CD14-positive monocyte (primary cell): ENCODE data around the gene URI1. TPM values are rescaled to one million over a fixed set of nuclear protein-coding genes. Genes with fewer than 3 reads are reported as not detected.

Source experiments
- DNase-seq, 3 donors: peaks; one replicate each; pipeline ENCODE4 v3.0.0-alpha.2; 2011 to 2022
- H2AFZ ChIP-seq: 2 replicates; pipeline ENCODE4 v1.6.0; 2012; ENCODE audit warnings: mild to moderate bottlenecking, low read depth, low read length, inconsistent platforms; ENCODE audit not compliant: insufficient read depth, poor library complexity, severe bottlenecking
- H3K27ac ChIP-seq, 2 donors: 1 replicate in 1 of 2; 2 replicates in 1 of 2; pipeline ENCODE4 v1.5.1; 2012 to 2013; ENCODE audit warnings: low read length in 2 of 2, control low read depth in 1 of 2, inconsistent platforms in 1 of 2, low read depth in 1 of 2, mild to moderate bottlenecking in 1 of 2
- H3K27me3 ChIP-seq, 2 donors: one replicate each; pipeline versions ENCODE4 v1.6.0 to v1.6.1; 2011 to 2013; ENCODE audit warnings: low read length in 2 of 2; ENCODE audit not compliant: control insufficient read depth in 2 of 2, insufficient read depth in 2 of 2
- H3K36me3 ChIP-seq, 2 donors: replicated peaks in 1 of 2; 1 replicate in 1 of 2; 2 replicates in 1 of 2; pipeline versions ENCODE4 v1.5.1 to v1.6.1; 2012 to 2013; ENCODE audit warnings: low read length in 2 of 2, control low read depth in 1 of 2, inconsistent platforms in 1 of 2, mild to moderate bottlenecking in 1 of 2; ENCODE audit not compliant: insufficient read depth in 2 of 2, control insufficient read depth in 1 of 2
- H3K4me1 ChIP-seq, 2 donors: 1 replicate in 1 of 2; 2 replicates in 1 of 2; pipeline versions ENCODE4 v1.5.1 to v1.6.1; 2012 to 2013; ENCODE audit warnings: low read length in 2 of 2, control low read depth in 1 of 2, inconsistent platforms in 1 of 2, mild to moderate bottlenecking in 1 of 2, moderate library complexity in 1 of 2; ENCODE audit not compliant: insufficient read depth in 2 of 2, control insufficient read depth in 1 of 2
- H3K4me2 ChIP-seq: replicated peaks from 2 replicates; pipeline ENCODE3; 2012; ENCODE audit warnings: low read length, moderate library complexity, mild to moderate bottlenecking; ENCODE audit not compliant: poor library complexity, severe bottlenecking; ENCODE audit errors: extremely low read depth
- H3K4me3 ChIP-seq, 3 experiments: fragments of 200-600 bp in 1 of 3; sonication (generic) in 1 of 3; replicated peaks in 1 of 3; 1 replicate in 2 of 3; 2 replicates in 1 of 3; pipeline ENCODE4 v1.5.1; 2011 to 2013; ENCODE audit warnings: low read length in 3 of 3, mild to moderate bottlenecking in 3 of 3, control low read depth in 2 of 3, low read depth in 2 of 3, inconsistent platforms in 1 of 3, moderate library complexity in 1 of 3
- H3K79me2 ChIP-seq: 2 replicates; pipeline ENCODE4 v1.6.0; 2012; ENCODE audit warnings: mild to moderate bottlenecking, control low read depth, inconsistent platforms, low read length, moderate library complexity; ENCODE audit not compliant: insufficient read depth
- H3K9ac ChIP-seq: 2 replicates; pipeline ENCODE4 v1.6.0; 2017; ENCODE audit warnings: low read length, mild to moderate bottlenecking; ENCODE audit not compliant: insufficient read depth, poor library complexity, severe bottlenecking
- H3K9me3 ChIP-seq, 2 donors: replicated peaks in 1 of 2; 1 replicate in 1 of 2; 2 replicates in 1 of 2; pipeline versions ENCODE4 v1.5.1 to v1.6.1; 2012 to 2013; ENCODE audit warnings: low read length in 2 of 2, control low read depth in 1 of 2; ENCODE audit not compliant: control insufficient read depth in 1 of 2, insufficient read depth in 1 of 2
- H4K20me1 ChIP-seq: 2 replicates; pipeline ENCODE4 v1.6.0; 2012; ENCODE audit warnings: mild to moderate bottlenecking, low read length, control low read depth, moderate library complexity; ENCODE audit not compliant: insufficient read depth
- H3K27ac Mint-ChIP-seq, 7 donors: one replicate each; pipeline ENCODE4 v1.8.0; 2020; ENCODE audit warnings: mild to moderate bottlenecking in 7 of 7, mixed read lengths in 7 of 7, moderate library complexity in 6 of 7, inconsistent platforms in 2 of 7
- H3K27me3 Mint-ChIP-seq, 3 donors: one replicate each; pipeline ENCODE4 v1.8.0; 2021 to 2022; ENCODE audit warnings: low read depth in 3 of 3, mild to moderate bottlenecking in 3 of 3, mixed read lengths in 3 of 3, moderate library complexity in 3 of 3, inconsistent platforms in 1 of 3
- H3K36me3 Mint-ChIP-seq, 2 donors: one replicate each; pipeline ENCODE4 v1.8.0; 2020; ENCODE audit warnings: mixed read lengths in 2 of 2, inconsistent platforms in 1 of 2, mild to moderate bottlenecking in 1 of 2
- H3K4me1 Mint-ChIP-seq: one replicate; pipeline ENCODE4 v1.8.0; 2020; ENCODE audit warnings: mild to moderate bottlenecking, mixed read lengths
- H3K4me3 Mint-ChIP-seq, 2 donors: one replicate each; pipeline ENCODE4 v1.8.0; 2020; ENCODE audit warnings: mild to moderate bottlenecking in 2 of 2, mixed read lengths in 2 of 2, moderate library complexity in 1 of 2
- H3K9me3 Mint-ChIP-seq, 7 donors: one replicate each; pipeline ENCODE4 v1.8.0; 2020 to 2022; ENCODE audit warnings: mixed read lengths in 7 of 7, mild to moderate bottlenecking in 6 of 7, moderate library complexity in 6 of 7, inconsistent platforms in 2 of 7
- CTCF ChIP-seq: fragments of 200-600 bp; IDR thresholded peaks from one replicate; pipeline ENCODE4 v1.8.0; 2022; ENCODE audit warnings: antibody characterized with exemption, mild to moderate bottlenecking
- WGBS: methylation state at CpG from one replicate; pipeline ENCODE4 v1.1.5; 2013; ENCODE audit warnings: missing lambda C conversion rate; ENCODE audit not compliant: insufficient coverage; 5-methylcytosine and 5-hydroxymethylcytosine counted together
- intact Hi-C, 2 donors: fragments of 100-400 bp; cut with micrococcal nuclease; formaldehyde crosslinking; loops; one replicate each; pipeline versions ENCODE4 v1.15.0 to v1.15.1; 2023
- polyA plus RNA-seq, 3 donors: library from polyadenylated mRNA; depleted of rRNA in 1 of 3; unstranded in 2 of 3; stranded (reverse) in 1 of 3; fragments of 300-500 nt in 2 of 3; fragments of >200 nt in 1 of 3; fragmentation: Illumina TruSeq in 2 of 3; gene quantifications; 1 replicate in 2 of 3; 2 replicates in 1 of 3; pipeline ENCODE4 v1.2.3, GENCODE V29; 2012 to 2021

URI1 gene
- polyA plus RNA-seq, 3 donors, result 5.3 to 19.3 (median 9.7) TPM

GRCh38 chr19:30026933-30027332, 84.9 kb downstream of the URI1 start:
- Mint-ChIP-seq H3K9me3 (peaks cover 0 to 8% (median 2%) of the 10 kb centered on the region in 7 donors), H3K27me3 (peaks cover 0 to 1% (median 0%) of the 10 kb centered on the region in 3 donors), H3K4me1 (peaks cover 10% of the 10 kb centered on the region), H3K36me3 (peaks cover 22 to 26% of the 10 kb centered on the region in 2 donors), H3K4me3 (no peak overlapping the region), H3K27ac (no peak overlapping the region)
- Histone ChIP-seq H3K36me3 (peaks cover 0 to 18% of the 10 kb centered on the region in 2 donors), H3K4me3 (no peak overlapping the region), H3K4me2 (no peak overlapping the region), H3K79me2 (no peaks in the 10 kb centered on the region), H3K9me3 (no peaks in the 10 kb centered on the region), H2AFZ (no peak overlapping the region), H3K4me1 (no peaks in the 10 kb centered on the region), H4K20me1 (no peaks in the 10 kb centered on the region), H3K27ac (no peak overlapping the region), H3K27me3 (no peaks in the 10 kb centered on the region), H3K9ac (no peak overlapping the region)
- DNase-seq, result no peak
- WGBS, result no CpG with 5 or more reads among the region's 1 CpG
- intact Hi-C loops, result no loop called here
- no peak for TF ChIP-seq CTCF

- peaks cover 0 to 18% of the 10 kb centered on the region in 2 donors for H3K36me3 ChIP-seq
- no peaks in the 10 kb centered on the region for H3K27me3 Mint-ChIP-seq
- no peak overlapping the region for H3K4me3 Mint-ChIP-seq
- H3K27ac Mint-ChIP-seq, result no peak overlapping the region
- H4K20me1 ChIP-seq, result no peaks in the 10 kb centered on the region
- no peaks in the 10 kb centered on the region for H3K79me2 ChIP-seq
- WGBS, result no CpG with 5 or more reads among the region's 2 CpGs
- no peak for DNase-seq
- H3K27ac ChIP-seq, result no peak overlapping the region
- no peak overlapping the region for H3K9ac ChIP-seq
- H3K27me3 ChIP-seq, result no peaks in the 10 kb centered on the region
- peaks cover 0 to 2% (median 0%) of the 10 kb centered on the region in 7 donors for H3K9me3 Mint-ChIP-seq
- peaks cover 27% of the 10 kb centered on the region in 2 donors for H3K36me3 Mint-ChIP-seq
- H3K4me1 Mint-ChIP-seq, result peaks cover 6% of the 10 kb centered on the region
- H2AFZ ChIP-seq, result no peak overlapping the region
- H3K9me3 ChIP-seq, result no peaks in the 10 kb centered on the region
- no peaks in the 10 kb centered on the region for H3K4me1 ChIP-seq
- H3K4me3 ChIP-seq, result no peak overlapping the region
- intact Hi-C loops, result no loop called here
- no peak for TF ChIP-seq CTCF
- no peak overlapping the region for H3K4me2 ChIP-seq
Observed at GRCh38 chr19:30028118-30028991, 86.3 kb downstream of the URI1 start.
